NCI-H1048 (cell line): ENCODE results near the gene UBXN4.
A peak's percentile ranks its signal among the peaks of the same experiment; 100 is the strongest.
"Not testable (repeated sequence)": the region's sequence is repeated elsewhere in the genome, so short reads cannot be mapped to it uniquely, and the experiment has no call there.

Experiments
- DNase-seq: peaks from one replicate; lab custom pipeline; 2025; lab: John Stamatoyannopoulos, UW

The UBXN4 gene

GRCh38 chr2:135762530-135762929 lies 20.9 kb downstream of the UBXN4 start:
- no peak for DNase-seq

- DNase-seq = no peak
These were observed 27.2 kb downstream of the UBXN4 start for GRCh38 chr2:135768863-135769262.

- DNase-seq = no peak
These were observed 31.7 kb downstream of the UBXN4 start for GRCh38 chr2:135773319-135773718.

GRCh38 chr2:135773917-135774316 lies 32.3 kb downstream of the UBXN4 start:
- DNase-seq = no peak

- no peak for DNase-seq
These were observed 33.8 kb downstream of the UBXN4 start for GRCh38 chr2:135775420-135775819.

GRCh38 chr2:135776367-135776766 lies 34.7 kb downstream of the UBXN4 start:
- no peak for DNase-seq

- no peak for DNase-seq
These were observed 40.6 kb downstream of the UBXN4 start for GRCh38 chr2:135782231-135782630.

GRCh38 chr2:135783439-135783838 lies 41.8 kb downstream of the UBXN4 start:
- DNase-seq = peak; percentile 18

- DNase-seq = no peak
These were observed 43.4 kb downstream of the UBXN4 start for GRCh38 chr2:135785032-135785431.

GRCh38 chr2:135786823-135787222 lies 45.2 kb downstream of the UBXN4 start:
- no peak for DNase-seq

GRCh38 chr2:135790423-135790822 lies 48.8 kb downstream of the UBXN4 start:
- no peak for DNase-seq

GRCh38 chr2:135791418-135792190 lies 49.9 kb downstream of the UBXN4 start:
- no peak for DNase-seq

GRCh38 chr2:135792401-135793150 lies 50.9 kb downstream of the UBXN4 start:
- no peak for DNase-seq

- not testable (repeated sequence) for DNase-seq
These were observed 54.0 kb downstream of the UBXN4 start for GRCh38 chr2:135795641-135796040.

- no peak for DNase-seq
These were observed 55.0 kb downstream of the UBXN4 start for GRCh38 chr2:135796606-135797005.

GRCh38 chr2:135797497-135798274 lies 56.0 kb downstream of the UBXN4 start:
- DNase-seq = peak; percentile 40

GRCh38 chr2:135798275-135798705 lies 56.6 kb downstream of the UBXN4 start:
- DNase-seq = no peak

GRCh38 chr2:135798762-135799161 lies 57.1 kb downstream of the UBXN4 start:
- no peak for DNase-seq

GRCh38 chr2:135799738-135800137 lies 58.1 kb downstream of the UBXN4 start:
- DNase-seq = no peak

- no peak for DNase-seq
These were observed 59.1 kb downstream of the UBXN4 start for GRCh38 chr2:135800513-135801460.

GRCh38 chr2:135802350-135802749 lies 60.7 kb downstream of the UBXN4 start:
- DNase-seq = no peak
